GM12873 (cell line): ENCODE results near the gene FHAD1.

Experiments
- CTCF ChIP-seq: IDR thresholded peaks from 2 replicates; pipeline ENCODE4 v1.5.1; 2012; ENCODE audit warnings: low read depth, mild to moderate bottlenecking, moderate library complexity, low read length, control low read depth; ENCODE audit not compliant: insufficient read depth; ENCODE audit errors: missing control alignments

Gene FHAD1

DNA sequence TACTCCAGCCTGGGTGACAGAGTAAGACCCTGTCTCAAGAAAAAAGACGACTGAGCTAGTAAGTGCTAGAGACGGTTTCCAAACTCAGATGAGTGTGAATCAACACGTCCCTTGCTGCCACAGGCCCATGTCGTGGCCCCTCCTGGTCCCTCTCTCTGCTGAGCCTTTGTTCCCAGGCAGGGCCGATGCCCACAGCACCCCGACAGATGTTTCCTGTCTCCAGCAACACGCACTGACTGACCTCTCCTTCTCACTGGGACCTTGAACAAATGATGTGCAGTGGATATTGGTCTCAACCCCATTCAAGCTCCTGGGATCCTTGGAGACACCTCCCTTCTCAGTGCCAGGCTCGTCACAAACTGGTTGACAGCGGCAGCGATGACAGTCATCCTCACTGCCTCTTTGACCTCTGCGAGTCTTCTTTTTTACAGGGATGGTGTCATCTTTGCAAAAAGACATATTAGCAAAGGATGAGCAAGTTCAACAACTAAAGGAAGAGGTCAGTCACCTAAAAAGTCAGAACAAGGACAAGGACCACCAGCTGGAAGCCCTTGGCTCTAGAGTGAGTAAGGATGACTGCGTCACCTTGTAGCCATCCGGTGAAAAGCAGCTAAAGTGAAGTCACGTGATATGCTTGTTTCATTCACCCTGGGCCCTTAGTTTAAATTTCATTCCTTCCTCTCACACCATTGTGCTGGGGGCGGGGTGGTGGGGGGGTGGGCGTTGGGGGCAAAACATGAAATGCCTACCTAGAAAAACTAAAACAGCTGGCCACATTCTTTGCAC lies 65.8 kb downstream of the FHAD1 start:
- no peak for TF ChIP-seq CTCF

DNA sequence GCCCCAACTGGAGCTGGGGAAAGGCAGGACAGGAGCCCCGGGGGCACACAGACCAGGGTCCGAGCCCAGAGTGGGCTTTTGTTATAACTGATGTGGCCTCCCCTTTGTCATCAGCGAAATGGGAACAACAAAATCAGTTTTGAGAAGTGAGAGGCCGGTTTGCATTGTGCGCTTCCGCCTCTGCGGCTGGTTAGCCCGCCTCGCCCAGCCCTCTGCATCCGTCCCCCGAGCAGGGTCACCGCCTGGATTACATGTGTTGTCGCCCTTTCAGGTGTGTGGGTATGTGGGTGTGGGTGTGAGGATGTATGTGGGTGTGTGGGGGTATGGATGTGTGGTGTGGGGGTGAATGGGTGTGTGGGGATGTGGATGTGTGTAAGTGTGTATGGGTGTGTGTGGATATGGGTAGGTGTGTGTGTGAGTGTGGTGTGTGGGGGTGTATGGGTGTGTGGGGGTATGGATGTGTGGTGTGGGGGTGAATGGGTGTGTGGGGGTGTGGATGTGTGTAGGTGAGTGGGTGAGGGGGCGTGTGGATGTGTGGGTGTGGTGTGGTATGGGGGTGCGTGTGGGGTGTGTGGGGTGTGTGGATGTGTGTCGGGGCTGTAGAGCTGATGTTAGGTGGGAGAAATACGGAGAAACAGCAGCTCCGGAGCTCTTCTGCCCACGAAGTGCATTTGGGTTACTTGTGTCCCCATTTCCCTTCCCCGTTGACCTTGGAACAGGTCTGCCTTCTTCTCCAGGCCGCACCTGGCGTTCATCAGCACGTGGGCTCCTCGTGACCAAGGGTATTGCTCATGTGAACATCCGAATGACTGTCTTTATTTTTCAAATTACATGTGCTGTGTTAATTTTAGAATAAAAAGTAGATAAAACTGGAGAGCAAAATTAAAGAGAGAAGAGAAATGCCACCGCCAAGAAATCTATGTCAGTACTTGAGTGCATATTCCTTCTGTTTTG lies 67.6 kb downstream of the FHAD1 start:
- TF ChIP-seq CTCF, result no peak

- no peak for TF ChIP-seq CTCF
Observed at GRCh38 chr1:15315815-15316214, 68.8 kb downstream of the FHAD1 start.

DNA sequence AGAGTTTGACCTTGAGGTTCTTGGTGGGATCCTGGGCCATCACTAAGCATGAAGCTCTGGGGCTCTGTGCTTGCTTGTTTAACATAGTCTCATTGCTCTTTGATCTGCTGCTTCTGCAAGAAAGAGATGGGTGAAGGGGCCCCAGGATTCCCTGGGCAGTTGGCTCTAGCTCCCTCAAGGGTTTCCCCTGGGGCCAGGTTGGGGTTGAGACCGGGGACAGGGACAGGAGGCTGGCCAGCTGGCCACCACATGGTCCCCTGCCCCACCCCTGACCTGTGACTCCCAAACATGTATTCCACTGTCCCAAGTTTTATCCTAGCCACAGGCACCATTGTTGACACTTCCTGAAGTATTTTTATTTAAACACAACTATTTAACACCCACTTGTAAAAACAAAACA lies 69.5 kb downstream of the FHAD1 start:
- TF ChIP-seq CTCF, result no peak

- no peak for TF ChIP-seq CTCF
Observed at GRCh38 chr1:15320267-15320666, 73.2 kb downstream of the FHAD1 start.

DNA sequence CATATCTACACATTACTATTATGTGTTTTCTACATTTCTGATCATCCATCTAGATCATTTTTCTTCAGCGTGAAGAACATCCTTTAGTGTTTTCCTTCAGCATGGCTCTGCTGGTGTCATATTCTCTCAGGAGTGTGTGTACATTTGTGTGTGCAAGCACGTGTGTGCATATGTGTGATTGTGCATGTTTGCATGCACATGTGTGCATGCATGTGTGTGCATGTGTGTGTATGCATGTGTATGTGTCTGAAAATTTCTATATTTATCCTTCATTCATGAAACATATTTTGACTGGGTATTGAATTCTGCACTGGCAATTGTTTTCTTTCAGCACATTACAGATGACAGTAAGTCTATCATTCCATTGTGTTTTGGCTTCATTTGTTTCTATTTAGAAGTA lies 74.6 kb downstream of the FHAD1 start:
- no peak for TF ChIP-seq CTCF
